ENCODE measurements around the gene EPS15. TPM values are rescaled to one million over a fixed set of nuclear protein-coding genes. Genes with fewer than 3 reads are reported as not detected.

Gene EPS15
- total and polyA plus RNA-seq, 2 of the 8 experiments (the other 6 are each of a cell fraction or from before 2014, with no cell fraction given): 15.9 to 57.2 TPM

GRCh38 chr1:51344602-51345299 is 174.3 kb downstream of the EPS15 start (continued):
- TF ChIP-seq MAX (IDR thresholded peaks at IDR 0.05) (peak; percentile 74), SUZ12 (IDR thresholded peaks at IDR 0.05; ENCODE audit: low read length) (peak; percentile 39; the same call in 1 of the 2 replicates), POLR2A (IDR thresholded peaks at IDR 0.05; ENCODE audit: control extremely low read depth in 1 of 2, low read depth in 2 of 2, low read length in 2 of 2) (peak in 1 of 2 experiments; percentile 45; a peak in 1 of 3 replicates), RAD21 (IDR thresholded peaks at IDR 0.05 in 1 of 2, conservative IDR thresholded peaks at IDR 0.05 in 1 of 2; ENCODE audit: low read depth in 2 of 2, low read length in 2 of 2) (peak in 1 of 2 experiments; percentile 25; a peak in 1 of 4 replicates), E2F6 (IDR thresholded peaks at IDR 0.05) (peak; percentile 82), EZH2 (IDR thresholded peaks at IDR 0.05; ENCODE audit: low read depth, low read length, severe bottlenecking) (no peak), ZNF274 (IDR thresholded peaks at IDR 0.05; ENCODE audit: borderline replicate concordance, extremely low read depth, low read length) (no peak), TAF1 (IDR thresholded peaks at IDR 0.05; ENCODE audit: low read depth, low read length) (0 out of 2 replicates have a peak, but pooled peaks have one; percentile 40), CTCF (IDR thresholded peaks at IDR 0.05; ENCODE audit: control extremely low read depth in 1 of 3, insufficient read depth in 1 of 3, low read depth in 1 of 3, low read length in 3 of 3) (peak in 2 of 3 experiments; percentile 11 to 32; a peak in 3 of 4 replicates)

All from H1 (cell line).